HepG2 (cell line): ENCODE measurements around the gene PSMB11. TPM values are rescaled to one million over a fixed set of nuclear protein-coding genes. Genes with fewer than 3 reads are reported as not detected.
A peak's percentile ranks its signal among the peaks of the same experiment; 100 is the strongest.

ENCODE experiments used
- ATAC-seq: fragments of 200-7000 bp; cut with Tn5 transposase; 3 replicates; pipeline ENCODE4 v1.9.1; 2020; ENCODE audit warnings: mild to moderate bottlenecking, moderate library complexity
- BruUV-seq: library from RNA; stranded (reverse); fragments of 400-500 nt; replicated peaks from 2 replicates; lab custom pipeline; 2021; lab: Mats Ljungman, UMichigan
- CTCF ChIA-PET: fragments of 300-600 bp; formaldehyde crosslinking; extraction: SDS; loops from one replicate; lab custom pipeline; 2021; ENCODE audit warnings: low total read pairs, inconsistent platforms, low intra/inter-chr PET ratio; lab: Yijun Ruan, JAX
- POLR2A ChIA-PET: fragments of 350-600 bp; sonication (Branson Sonifier 250); formaldehyde crosslinking; loops from one replicate; lab custom pipeline; 2020; ENCODE audit warnings: antibody characterized with exemption, inconsistent platforms; lab: Yijun Ruan, JAX
- DNase-seq: peaks from one replicate; pipeline ENCODE4 v3.0.0-alpha.2; 2015; ENCODE audit warnings: low spot score
- FAIRE-seq: peaks from 3 replicates; lab custom pipeline; 2011; peaks lifted over from hg19 to GRCh38; lab: Jason Lieb, UNC
- H2AFZ ChIP-seq: one replicate; pipeline ENCODE4 v1.6.1; 2011; ENCODE audit warnings: low read length, inconsistent platforms
- H3K27ac ChIP-seq: fragments of 300-600 bp; 3 replicates; pipeline ENCODE4 v1.8.0; 2011; ENCODE audit warnings: mixed run types, mild to moderate bottlenecking, mixed read lengths, low read length, inconsistent platforms; ENCODE audit not compliant: insufficient read depth; ENCODE audit errors: extremely low read length
- H3K27me3 ChIP-seq, 2 experiments: fragments of 200-600 bp in 1 of 2; 2 replicates in 1 of 2; 3 replicates in 1 of 2; pipeline versions ENCODE4 v1.6.0 to v1.8.0; 2011; ENCODE audit warnings: low read length in 2 of 2, mild to moderate bottlenecking in 2 of 2, moderate library complexity in 2 of 2, inconsistent platforms in 1 of 2; ENCODE audit not compliant: insufficient read depth in 2 of 2, control insufficient read depth in 1 of 2
- H3K36me3 ChIP-seq, 2 experiments: fragments of 200-600 bp in 1 of 2; replicated peaks in 1 of 2; 2 replicates in 1 of 2; 3 replicates in 1 of 2; pipeline versions ENCODE4 v1.5.1 to v1.8.0; 2011; ENCODE audit warnings: low read length in 2 of 2, inconsistent platforms in 1 of 2; ENCODE audit not compliant: insufficient read depth in 2 of 2, control insufficient read depth in 1 of 2
- H3K4me1 ChIP-seq: 2 replicates; pipeline ENCODE4 v1.5.1; 2012; ENCODE audit warnings: low read length, inconsistent platforms; ENCODE audit not compliant: insufficient read depth
- H3K4me2 ChIP-seq: 2 replicates; pipeline ENCODE4 v1.6.0; 2011; ENCODE audit warnings: low read depth, low read length, inconsistent platforms
- H3K4me3 ChIP-seq, 3 experiments: fragments of 200-600 bp in 1 of 3; sonication (generic), shearing (Covaris generic) in 1 of 3; replicated peaks in 1 of 3; 2 replicates each; pipeline ENCODE4 v1.5.1; 2011 to 2016; ENCODE audit warnings: low read length in 3 of 3, inconsistent platforms in 2 of 3, low read depth in 2 of 3, mild to moderate bottlenecking in 2 of 3, control low read depth in 1 of 3, mixed read lengths in 1 of 3; ENCODE audit not compliant: insufficient read depth in 1 of 3
- H3K79me2 ChIP-seq: one replicate; pipeline ENCODE4 v1.6.1; 2011; ENCODE audit warnings: low read length, inconsistent platforms; ENCODE audit not compliant: insufficient read depth
- H3K9ac ChIP-seq: 2 replicates; pipeline ENCODE4 v1.6.0; 2011; ENCODE audit warnings: mild to moderate bottlenecking, low read depth, low read length, inconsistent platforms; ENCODE audit not compliant: insufficient read depth
- H3K9me3 ChIP-seq: 2 replicates; pipeline ENCODE4 v1.5.1; 2012; ENCODE audit warnings: mild to moderate bottlenecking, low read length
- H4K20me1 ChIP-seq: 2 replicates; pipeline ENCODE4 v1.6.0; 2011; ENCODE audit warnings: inconsistent platforms, mild to moderate bottlenecking, low read length, moderate library complexity; ENCODE audit not compliant: insufficient read depth
- CEBPG ChIP-seq: IDR thresholded peaks from 2 replicates; pipeline ENCODE4 v1.6.1; 2016
- CHCHD3 ChIP-seq: sonication (generic); formaldehyde crosslinking; IDR thresholded peaks from 2 replicates; pipeline ENCODE4 v1.8.0; 2022; ENCODE audit warnings: mild to moderate bottlenecking, missing genetic modification reagents, moderate library complexity
- CTCF ChIP-seq: sonication (generic); formaldehyde crosslinking; IDR thresholded peaks from 2 replicates; pipeline ENCODE4 v1.5.0; 2020; ENCODE audit warnings: mild to moderate bottlenecking, missing genetic modification reagents, moderate library complexity
- NR2C2 ChIP-seq: sonication (generic); formaldehyde crosslinking; IDR thresholded peaks from 2 replicates; pipeline ENCODE4 v1.4.0; 2020; ENCODE audit warnings: missing genetic modification reagents, mild to moderate bottlenecking, moderate library complexity, borderline replicate concordance
- PRDM4 ChIP-seq: sonication (generic); formaldehyde crosslinking; IDR thresholded peaks from 2 replicates; pipeline ENCODE4 v1.9.0; 2021; ENCODE audit warnings: missing genetic modification reagents, borderline replicate concordance
- SSRP1 ChIP-seq: IDR thresholded peaks from 2 replicates; pipeline ENCODE4 v1.6.1; 2016; ENCODE audit warnings: control low read depth
- STAG1 ChIP-seq: sonication (generic); formaldehyde crosslinking; IDR thresholded peaks from 2 replicates; pipeline ENCODE4 v1.4.0; 2020; ENCODE audit warnings: missing genetic modification reagents
- TAF1 ChIP-seq: sonication (generic); formaldehyde crosslinking; IDR thresholded peaks from 2 replicates; pipeline ENCODE4 v1.4.0; 2020; ENCODE audit warnings: missing genetic modification reagents
- ZNF124 ChIP-seq: sonication (generic); formaldehyde crosslinking; IDR thresholded peaks from 2 replicates; pipeline ENCODE4 v1.4.0; 2020; ENCODE audit warnings: missing genetic modification reagents
- ZNF3 ChIP-seq: IDR thresholded peaks from 2 replicates; pipeline ENCODE4 v1.7.0; 2017; ENCODE audit warnings: inconsistent platforms
- ZNF317 ChIP-seq: sonication (generic); formaldehyde crosslinking; IDR thresholded peaks from 2 replicates; pipeline ENCODE4 v1.5.0; 2020; ENCODE audit warnings: mild to moderate bottlenecking, missing genetic modification reagents
- ZNF335 ChIP-seq: sonication (generic); formaldehyde crosslinking; IDR thresholded peaks from 2 replicates; pipeline ENCODE4 v1.4.0; 2020; ENCODE audit warnings: missing genetic modification reagents
- ZNF552 ChIP-seq: sonication (generic); formaldehyde crosslinking; IDR thresholded peaks from 2 replicates; pipeline ENCODE4 v1.9.0; 2022; ENCODE audit warnings: missing genetic modification reagents, mild to moderate bottlenecking, borderline replicate concordance
- ZNF792 ChIP-seq: IDR thresholded peaks from 2 replicates; pipeline ENCODE4 v1.6.1; 2016
- ZNF839 ChIP-seq: sonication (generic); formaldehyde crosslinking; IDR thresholded peaks from 2 replicates; pipeline ENCODE4 v1.4.0; 2020; ENCODE audit warnings: missing genetic modification reagents, mild to moderate bottlenecking, borderline replicate concordance
- ZNF841 ChIP-seq: sonication (generic); formaldehyde crosslinking; IDR thresholded peaks from 2 replicates; pipeline ENCODE4 v1.8.1; 2023; ENCODE audit warnings: missing genetic modification reagents, borderline replicate concordance
- ZNF883 ChIP-seq: sonication (generic); formaldehyde crosslinking; IDR thresholded peaks from 2 replicates; pipeline ENCODE4 v1.5.1; 2020; ENCODE audit warnings: mild to moderate bottlenecking, missing genetic modification reagents; ENCODE audit errors: not compliant biosample characterization
- WGBS: methylation state at CpG from one replicate; pipeline ENCODE4 v1.1.6; 2017; ENCODE audit warnings: low lambda C conversion rate; 5-methylcytosine and 5-hydroxymethylcytosine counted together
- in situ Hi-C: cut with HindIII; loops from 2 replicates; pipeline ENCODE4 v1.10.0; 2017; ENCODE audit warnings: low pct_unique_long_range_greater_than_20kb; ENCODE audit not compliant: extremely low pct_ligation_motif_present
- intact Hi-C: fragments of 100-400 bp; cut with micrococcal nuclease; formaldehyde crosslinking; loops from one replicate; pipeline ENCODE4 v1.10.0; 2022; ENCODE audit not compliant: unreplicated experiment
- polyA plus RNA-seq, 8 experiments: library from polyadenylated mRNA; depleted of rRNA in 3 of 8; stranded (reverse) in 7 of 8; unstranded in 1 of 8; fragments of >200 nt; fragmentation: Illumina TruSeq in 4 of 8; extraction: Trizol in 4 of 8; gene quantifications; 2 replicates each; pipeline versions ENCODE4 v1.2.1 to v1.2.3, GENCODE V29; 2011 to 2016; ENCODE audit warnings: low read depth in 4 of 8, missing spikeins in 1 of 8, mixed read lengths in 1 of 8; ENCODE audit not compliant: insufficient read depth in 1 of 8
- total RNA-seq, 5 experiments: library from RNA; depleted of rRNA; stranded (reverse); fragments of >200 nt; fragmentation: Illumina TruSeq; extraction: Trizol; gene quantifications; 2 replicates each; pipeline ENCODE4 v1.2.3, GENCODE V29; 2016; ENCODE audit warnings: low read depth in 1 of 5
- TF ChIP-seq, protein P1 (sequence below): sonication (generic); formaldehyde crosslinking; IDR thresholded peaks from 2 replicates; pipeline ENCODE4 v1.5.1; 2020; ENCODE audit warnings: mild to moderate bottlenecking, missing genetic modification reagents, moderate library complexity

Gene PSMB11
- total and polyA plus RNA-seq, 2 of the 13 experiments (the other 11 are each of a cell fraction or from before 2014, with no cell fraction given), result not detected

DNA sequence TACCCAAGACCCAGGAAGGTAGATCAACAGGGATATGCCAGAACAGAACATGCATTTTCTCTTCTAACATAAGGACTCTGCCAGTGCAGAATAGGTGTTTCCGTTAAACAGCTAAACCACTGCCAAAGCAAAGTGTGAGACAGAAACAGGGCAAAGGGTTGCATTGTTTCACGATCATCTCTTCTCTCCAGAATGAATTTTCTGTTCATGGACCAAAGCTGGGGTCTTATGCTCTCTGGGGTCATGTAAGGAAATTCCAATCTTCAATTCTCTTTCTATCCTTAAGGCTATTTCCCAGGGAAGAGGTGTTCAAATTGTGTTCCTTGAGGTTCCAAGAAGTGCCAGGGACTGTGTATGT is 18.2 kb upstream of the PSMB11 start:
- Histone ChIP-seq H3K4me1 (peaks cover 21% of the 10 kb centered on the region), H4K20me1 (0 out of 2 replicates have a peak, but pooled peaks cover 6% of the 10 kb centered on the region), H3K4me2 (no peak overlapping the region), H2AFZ (no peak overlapping the region), H3K9ac (no peak overlapping the region), H3K27ac (no peak overlapping the region), H3K4me3 (no peak overlapping the region), H3K27me3 (no peaks in the 10 kb centered on the region), H3K36me3 (peaks cover 16 to 30% of the 10 kb centered on the region in 2 experiments), H3K9me3 (no peaks in the 10 kb centered on the region), H3K79me2 (peaks cover 7% of the 10 kb centered on the region)
- ChIA-PET CTCF (no interaction called here), POLR2A (interaction anchor here (0.7 to 15.1 kb wide), 9 partner anchors 10 to 48 kb away, joined by 3 to 203 read pairs (median 4); partner anchors contain the start of genes AJUBA and PSMB5)
- DNase-seq (no peak), FAIRE-seq (no peak), ATAC-seq (no peak)
- in situ Hi-C loops, result no loop called here
- BruUV-seq, result no TSS peak
- WGBS, result 99% methylated on average over 2 of the region's 2 CpGs
- intact Hi-C loops, result no loop called here
- TF ChIP-seq ZNF552 (CRISPR knock-in tag) (no peak), ZNF792 (CRISPR knock-in tag) (no peak), PRDM4 (CRISPR knock-in tag) (no peak), ZNF317 (CRISPR knock-in tag) (no peak), CHCHD3 (CRISPR knock-in tag) (no peak), NR2C2 (no peak), ZNF839 (CRISPR knock-in tag) (no peak), ZNF841 (CRISPR knock-in tag) (no peak), CEBPG (CRISPR knock-in tag) (no peak), ZNF883 (CRISPR knock-in tag) (no peak), STAG1 (CRISPR knock-in tag) (no peak), TAF1 (CRISPR knock-in tag) (no peak), CTCF (CRISPR knock-in tag) (no peak), ZNF124 (CRISPR knock-in tag) (no peak), ZNF3 (CRISPR knock-in tag) (no peak), ZNF335 (no peak), SSRP1 (CRISPR knock-in tag) (peak; percentile 56; the same call in 1 of the 2 replicates)
- TF ChIP-seq, protein P1, sequence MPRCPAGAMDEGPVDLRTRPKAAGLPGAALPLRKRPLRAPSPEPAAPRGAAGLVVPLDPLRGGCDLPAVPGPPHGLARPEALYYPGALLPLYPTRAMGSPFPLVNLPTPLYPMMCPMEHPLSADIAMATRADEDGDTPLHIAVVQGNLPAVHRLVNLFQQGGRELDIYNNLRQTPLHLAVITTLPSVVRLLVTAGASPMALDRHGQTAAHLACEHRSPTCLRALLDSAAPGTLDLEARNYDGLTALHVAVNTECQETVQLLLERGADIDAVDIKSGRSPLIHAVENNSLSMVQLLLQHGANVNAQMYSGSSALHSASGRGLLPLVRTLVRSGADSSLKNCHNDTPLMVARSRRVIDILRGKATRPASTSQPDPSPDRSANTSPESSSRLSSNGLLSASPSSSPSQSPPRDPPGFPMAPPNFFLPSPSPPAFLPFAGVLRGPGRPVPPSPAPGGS, result 0 out of 2 replicates have a peak, but pooled peaks have one; percentile 17
